HG02642 (cell line): ENCODE measurements around the gene DCAF7.

Experiments used
- ATAC-seq: cut with Tn5 transposase; IDR thresholded peaks from one replicate; pipeline ENCODE4 v1.9.1; 2021; ENCODE audit warnings: mild to moderate bottlenecking; ENCODE audit not compliant: unreplicated experiment, poor library complexity

Gene DCAF7

GRCh38 chr17:63549946-63550816 lies at the start of gene DCAF7:
TSS of gene DCAF7 (plus strand) at chr17:63550477. CDS start at chr17:63550678, 201 bp downstream.
- ATAC-seq = peak; percentile 94

GRCh38 chr17:63500543-63501390 lies 49.5 kb upstream of the DCAF7 start:
- no peak for ATAC-seq

- ATAC-seq = no peak
Observed at GRCh38 chr17:63503341-63503705, 47.0 kb upstream of the DCAF7 start.

- no peak for ATAC-seq
Observed at GRCh38 chr17:63504261-63504660, 46.0 kb upstream of the DCAF7 start.

GRCh38 chr17:63505341-63505740 lies 44.9 kb upstream of the DCAF7 start:
- ATAC-seq = no peak

- no peak for ATAC-seq
Observed at GRCh38 chr17:63506627-63507026, 43.6 kb upstream of the DCAF7 start.

GRCh38 chr17:63511331-63511730 lies 38.9 kb upstream of the DCAF7 start:
- ATAC-seq = no peak

- ATAC-seq = no peak
Observed at GRCh38 chr17:63512388-63512787, 37.9 kb upstream of the DCAF7 start.

GRCh38 chr17:63512896-63513644 lies 37.2 kb upstream of the DCAF7 start:
- ATAC-seq = no peak

GRCh38 chr17:63514477-63514876 lies 35.8 kb upstream of the DCAF7 start:
- no peak for ATAC-seq

- no peak for ATAC-seq
Observed at GRCh38 chr17:63514974-63515373, 35.3 kb upstream of the DCAF7 start.

GRCh38 chr17:63515426-63515825 lies 34.9 kb upstream of the DCAF7 start:
- no peak for ATAC-seq

- no peak for ATAC-seq
Observed at GRCh38 chr17:63516910-63517824, 33.1 kb upstream of the DCAF7 start.

- no peak for ATAC-seq
Observed at GRCh38 chr17:63517825-63518534, 32.3 kb upstream of the DCAF7 start.

- no peak for ATAC-seq
Observed at GRCh38 chr17:63519116-63519881, 31.0 kb upstream of the DCAF7 start.

- no peak for ATAC-seq
Observed at GRCh38 chr17:63519972-63520882, 30.1 kb upstream of the DCAF7 start.

GRCh38 chr17:63523253-63523855 lies 26.9 kb upstream of the DCAF7 start, which contains the start of gene KCNH6:
TSS of gene KCNH6 (plus strand) at chr17:63523358. CDS start at chr17:63523414, 56 bp downstream.
- no peak for ATAC-seq
